Stimulated activated memory B cell treated with anti-CD40 and anti-IgM and Interleukin-4, amounts not matched to agents 10 μg/mL and 1 μg/mL and 100 μg/mL, for 72 hours (primary cell): ENCODE results near the gene RCBTB2.

Experiments
- ATAC-seq: fragments of 150-1000 bp; cut with Tn5 transposase; 2 replicates; pipeline ENCODE4 v1.10.0; 2021
- H3K27ac Mint-ChIP-seq: one replicate; pipeline ENCODE4 v1.8.0; 2022; ENCODE audit warnings: mild to moderate bottlenecking, mixed read lengths
- H3K27me3 Mint-ChIP-seq: one replicate; pipeline ENCODE4 v1.8.0; 2022; ENCODE audit warnings: mixed read lengths
- H3K36me3 Mint-ChIP-seq: one replicate; pipeline ENCODE4 v1.8.0; 2022; ENCODE audit warnings: mixed read lengths
- H3K4me1 Mint-ChIP-seq: one replicate; pipeline ENCODE4 v1.8.0; 2022; ENCODE audit warnings: mixed read lengths
- H3K4me3 Mint-ChIP-seq: one replicate; pipeline ENCODE4 v1.8.0; 2022; ENCODE audit warnings: mild to moderate bottlenecking, moderate library complexity, mixed read lengths
- H3K9me3 Mint-ChIP-seq: one replicate; pipeline ENCODE4 v1.8.0; 2022; ENCODE audit warnings: mixed read lengths

RCBTB2 gene

GRCh38 chr13:48518083-48518482, 14.8 kb downstream of the RCBTB2 start:
- no peaks in the 10 kb centered on the region for H3K9me3 Mint-ChIP-seq

DNA sequence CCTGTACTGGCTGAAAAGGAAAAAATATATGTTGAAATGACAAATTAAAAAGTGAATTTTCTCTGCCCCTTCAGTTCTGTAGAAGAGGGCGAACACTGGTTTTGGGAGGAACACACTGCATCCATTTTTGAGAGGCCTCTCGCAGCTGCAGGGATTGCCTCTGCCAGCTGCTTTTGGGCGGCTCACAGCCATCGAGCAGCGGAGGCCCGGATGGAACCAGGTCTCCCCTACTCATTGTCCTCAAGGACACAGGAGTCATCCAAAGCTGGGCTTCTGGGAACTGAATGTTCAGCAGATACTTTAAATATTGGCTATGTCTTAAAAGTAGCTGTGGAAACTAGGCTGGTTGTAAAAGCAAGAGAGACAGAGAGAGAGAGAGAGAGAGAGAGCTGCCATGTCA, 17.1 kb downstream of the RCBTB2 start:
- no peak for ATAC-seq
- H3K27me3 Mint-ChIP-seq, result peaks cover 27% of the 10 kb centered on the region
- H3K36me3 Mint-ChIP-seq, result no peaks in the 10 kb centered on the region
- no peaks in the 10 kb centered on the region for H3K9me3 Mint-ChIP-seq
- H3K4me3 Mint-ChIP-seq, result no peak overlapping the region
- H3K27ac Mint-ChIP-seq, result no peak overlapping the region
- no peaks in the 10 kb centered on the region for H3K4me1 Mint-ChIP-seq

More at GRCh38 chr13:48518083-48518482, 14.8 kb downstream of the RCBTB2 start:
- Mint-ChIP-seq H3K27me3 (peaks cover 27% of the 10 kb centered on the region), H3K27ac (no peak overlapping the region), H3K4me1 (no peaks in the 10 kb centered on the region), H3K4me3 (no peak overlapping the region), H3K36me3 (no peaks in the 10 kb centered on the region)
- no peak for ATAC-seq

GRCh38 chr13:48514793-48515192, 18.1 kb downstream of the RCBTB2 start:
- Mint-ChIP-seq H3K27ac (no peak overlapping the region), H3K36me3 (no peaks in the 10 kb centered on the region), H3K27me3 (peaks cover 27% of the 10 kb centered on the region), H3K4me1 (no peaks in the 10 kb centered on the region), H3K9me3 (no peaks in the 10 kb centered on the region), H3K4me3 (no peak overlapping the region)
- no peak for ATAC-seq

- H3K4me1 Mint-ChIP-seq, result peaks cover 10% of the 10 kb centered on the region
- no peaks in the 10 kb centered on the region for H3K9me3 Mint-ChIP-seq
- H3K27me3 Mint-ChIP-seq, result peaks cover 25% of the 10 kb centered on the region
- H3K36me3 Mint-ChIP-seq, result no peaks in the 10 kb centered on the region
- H3K27ac Mint-ChIP-seq, result no peak overlapping the region
- no peak for ATAC-seq
- no peak overlapping the region for H3K4me3 Mint-ChIP-seq
These were observed 21.2 kb downstream of the RCBTB2 start for GRCh38 chr13:48511621-48512230.

DNA sequence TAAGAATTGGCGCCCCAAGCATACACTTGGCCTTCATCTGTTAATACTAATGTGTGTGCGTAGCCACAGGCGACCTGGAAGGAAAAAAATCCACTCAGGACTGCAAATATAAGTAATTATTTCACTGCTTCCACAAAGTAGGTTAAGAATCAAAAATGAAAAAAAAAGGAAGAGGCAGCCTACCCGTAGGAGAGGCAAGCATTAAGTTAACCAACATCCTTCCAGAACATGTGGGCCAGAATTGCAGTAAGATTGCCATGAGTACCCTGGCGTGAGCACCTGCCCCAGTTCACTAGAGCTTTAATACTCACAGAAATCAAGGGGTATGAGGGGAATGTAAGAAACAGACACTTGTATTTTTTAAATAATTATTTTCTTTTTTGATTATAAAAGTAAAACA, 22.2 kb downstream of the RCBTB2 start:
- ATAC-seq, result no peak
- Mint-ChIP-seq H3K4me1 (peaks cover 20% of the 10 kb centered on the region), H3K36me3 (no peaks in the 10 kb centered on the region), H3K27ac (no peak overlapping the region), H3K27me3 (peaks cover 25% of the 10 kb centered on the region), H3K9me3 (no peaks in the 10 kb centered on the region), H3K4me3 (no peak overlapping the region)

- H3K36me3 Mint-ChIP-seq, result no peaks in the 10 kb centered on the region
- H3K9me3 Mint-ChIP-seq, result no peaks in the 10 kb centered on the region
- ATAC-seq, result no peak
- H3K27ac Mint-ChIP-seq, result no peak overlapping the region
- H3K27me3 Mint-ChIP-seq, result peaks cover 36% of the 10 kb centered on the region
- no peak overlapping the region for H3K4me3 Mint-ChIP-seq
- peaks cover 41% of the 10 kb centered on the region for H3K4me1 Mint-ChIP-seq
These were observed 24.9 kb downstream of the RCBTB2 start for GRCh38 chr13:48508011-48508410.

DNA sequence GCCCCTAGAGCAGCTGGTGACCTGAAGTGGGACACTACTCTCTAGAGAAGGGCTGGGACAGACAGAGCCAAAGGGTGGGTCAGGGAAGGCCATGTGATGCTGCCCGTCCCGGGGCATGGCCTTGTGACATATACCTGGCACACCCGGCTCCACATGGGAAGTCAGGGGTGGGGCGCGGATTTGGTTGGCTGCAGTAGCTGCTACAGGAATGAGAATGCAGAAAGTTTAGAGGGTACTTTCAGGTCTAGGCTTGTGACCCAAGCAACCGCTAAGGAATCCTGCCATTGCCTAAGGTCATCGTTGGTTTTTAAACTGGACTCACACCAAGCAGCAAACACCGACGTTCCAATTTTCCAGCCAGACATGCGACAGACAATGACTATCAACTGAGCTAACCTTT, 25.9 kb downstream of the RCBTB2 start:
- H3K4me3 Mint-ChIP-seq, result no peak overlapping the region
- no peak for ATAC-seq
- H3K36me3 Mint-ChIP-seq, result no peaks in the 10 kb centered on the region
- H3K9me3 Mint-ChIP-seq, result no peaks in the 10 kb centered on the region
- no peak overlapping the region for H3K27ac Mint-ChIP-seq
- peaks cover 36% of the 10 kb centered on the region for H3K27me3 Mint-ChIP-seq
- H3K4me1 Mint-ChIP-seq, result peaks cover 42% of the 10 kb centered on the region

DNA sequence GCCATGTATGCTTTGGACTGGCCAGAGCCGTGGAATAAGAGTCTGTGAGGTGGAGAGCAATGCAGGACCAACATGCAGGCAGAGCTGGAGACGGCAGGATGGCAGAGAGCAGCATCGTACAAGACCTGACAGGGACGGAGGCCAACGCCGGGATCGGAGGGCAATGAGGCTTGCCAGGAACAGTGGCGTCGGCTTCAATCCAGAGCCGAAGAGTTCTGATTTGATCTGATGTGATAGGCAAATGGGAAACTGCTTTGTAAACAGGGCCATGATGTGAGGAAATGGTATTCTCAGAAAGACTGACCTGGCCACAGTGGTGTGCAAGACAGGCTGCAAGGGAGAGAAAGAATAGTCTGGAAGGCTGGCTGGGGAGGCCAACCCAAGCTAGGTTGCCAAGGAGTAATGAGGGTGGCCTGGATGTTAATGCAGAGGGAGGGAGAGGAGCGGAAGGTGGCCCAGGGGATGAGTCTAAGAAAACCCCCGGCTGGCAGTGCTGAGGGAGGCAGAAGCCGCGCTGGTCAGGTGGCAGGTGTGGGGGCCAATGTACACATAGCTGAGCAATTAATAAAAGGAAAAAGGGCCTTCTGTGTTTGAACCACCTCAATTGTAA, 26.7 kb downstream of the RCBTB2 start:
- Mint-ChIP-seq H3K27me3 (peaks cover 36% of the 10 kb centered on the region), H3K4me1 (peaks cover 50% of the 10 kb centered on the region), H3K9me3 (no peaks in the 10 kb centered on the region), H3K4me3 (peak overlapping the region; percentile 55), H3K36me3 (peaks cover 4% of the 10 kb centered on the region), H3K27ac (peak overlapping the region; percentile 84)
- peak; percentile 25 for ATAC-seq

DNA sequence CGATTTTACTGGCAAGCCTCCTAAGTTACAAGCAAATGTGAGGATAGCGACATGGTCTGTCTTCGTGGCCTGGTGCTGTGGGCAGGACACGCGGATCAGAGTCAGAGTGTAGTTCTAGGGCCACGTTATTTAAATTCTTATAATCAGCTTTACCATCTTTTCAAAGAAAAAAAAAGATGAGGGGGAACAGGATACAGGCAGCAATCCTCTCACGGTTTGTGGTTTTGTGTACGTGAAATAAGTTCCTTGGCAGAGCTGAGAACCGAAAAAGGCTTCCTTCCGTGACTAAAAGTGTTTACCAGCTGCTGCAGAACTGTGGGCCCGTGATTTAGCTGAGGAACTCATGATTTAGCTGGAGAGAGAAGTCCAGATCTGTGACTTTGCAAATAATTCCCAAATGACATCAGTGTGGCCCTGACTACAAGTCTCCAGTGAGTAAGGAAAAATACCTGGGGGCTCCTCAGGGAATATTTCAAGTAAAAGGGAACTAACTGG, 27.2 kb downstream of the RCBTB2 start:
- Mint-ChIP-seq H3K27me3 (peaks cover 36% of the 10 kb centered on the region), H3K9me3 (no peaks in the 10 kb centered on the region), H3K4me1 (peaks cover 56% of the 10 kb centered on the region), H3K4me3 (peak overlapping the region; percentile 55), H3K27ac (peak overlapping the region; percentile 84), H3K36me3 (peaks cover 4% of the 10 kb centered on the region)
- peak; percentile 90 for ATAC-seq

GRCh38 chr13:48505012-48505411, 27.9 kb downstream of the RCBTB2 start:
- ATAC-seq, result no peak
- H3K4me1 Mint-ChIP-seq, result peaks cover 62% of the 10 kb centered on the region
- peaks cover 36% of the 10 kb centered on the region for H3K27me3 Mint-ChIP-seq
- H3K4me3 Mint-ChIP-seq, result no peak overlapping the region
- H3K36me3 Mint-ChIP-seq, result peaks cover 4% of the 10 kb centered on the region
- peak overlapping the region; percentile 84 for H3K27ac Mint-ChIP-seq
- H3K9me3 Mint-ChIP-seq, result no peaks in the 10 kb centered on the region

- no peaks in the 10 kb centered on the region for H3K9me3 Mint-ChIP-seq
- H3K36me3 Mint-ChIP-seq, result peaks cover 4% of the 10 kb centered on the region
- H3K27me3 Mint-ChIP-seq, result peaks cover 36% of the 10 kb centered on the region
- peak overlapping the region; percentile 9 for H3K27ac Mint-ChIP-seq
- H3K4me3 Mint-ChIP-seq, result no peak overlapping the region
- no peak for ATAC-seq
- H3K4me1 Mint-ChIP-seq, result peaks cover 62% of the 10 kb centered on the region
These were observed 28.3 kb downstream of the RCBTB2 start for GRCh38 chr13:48504606-48505005.

GRCh38 chr13:48502601-48503319, 30.1 kb downstream of the RCBTB2 start:
- no peaks in the 10 kb centered on the region for H3K9me3 Mint-ChIP-seq
- H3K4me3 Mint-ChIP-seq, result no peak overlapping the region
- peaks cover 4% of the 10 kb centered on the region for H3K36me3 Mint-ChIP-seq
- ATAC-seq, result no peak
- no peak overlapping the region for H3K27ac Mint-ChIP-seq
- peaks cover 47% of the 10 kb centered on the region for H3K27me3 Mint-ChIP-seq
- H3K4me1 Mint-ChIP-seq, result peaks cover 62% of the 10 kb centered on the region

DNA sequence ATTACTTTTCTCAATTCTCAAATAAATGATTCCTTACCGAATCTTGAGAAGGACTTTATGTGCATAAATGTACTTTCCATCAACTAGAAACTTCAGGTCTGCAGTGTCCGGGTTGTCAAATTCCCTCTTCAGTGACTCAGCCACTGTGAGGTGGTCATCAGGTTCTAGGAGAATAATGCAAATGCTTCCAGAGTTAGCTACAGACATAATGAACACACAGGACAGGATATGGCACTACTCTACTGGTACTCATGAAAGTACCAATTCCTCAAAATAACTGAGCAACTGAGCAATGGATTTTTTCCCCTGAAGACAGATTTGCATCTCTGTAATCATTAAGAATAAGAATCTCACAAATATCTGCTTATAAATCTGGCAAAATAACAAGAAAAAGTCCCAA, 31.2 kb downstream of the RCBTB2 start:
- H3K4me3 Mint-ChIP-seq, result no peak overlapping the region
- no peaks in the 10 kb centered on the region for H3K9me3 Mint-ChIP-seq
- peaks cover 36% of the 10 kb centered on the region for H3K27me3 Mint-ChIP-seq
- no peak overlapping the region for H3K27ac Mint-ChIP-seq
- peak; percentile 39 for ATAC-seq
- H3K36me3 Mint-ChIP-seq, result peaks cover 4% of the 10 kb centered on the region
- H3K4me1 Mint-ChIP-seq, result peaks cover 58% of the 10 kb centered on the region

- no peak overlapping the region for H3K4me3 Mint-ChIP-seq
- peak; percentile 80 for ATAC-seq
- H3K9me3 Mint-ChIP-seq, result no peaks in the 10 kb centered on the region
- peaks cover 54% of the 10 kb centered on the region for H3K4me1 Mint-ChIP-seq
- no peak overlapping the region for H3K27ac Mint-ChIP-seq
- H3K27me3 Mint-ChIP-seq, result peaks cover 26% of the 10 kb centered on the region
- peaks cover 4% of the 10 kb centered on the region for H3K36me3 Mint-ChIP-seq
These were observed 32.2 kb downstream of the RCBTB2 start for GRCh38 chr13:48500652-48501197.

- ATAC-seq, result no peak
- peaks cover 33% of the 10 kb centered on the region for H3K4me1 Mint-ChIP-seq
These were observed 35.2 kb downstream of the RCBTB2 start for GRCh38 chr13:48497669-48498068.

More at GRCh38 chr13:48497669-48498068, 35.2 kb downstream of the RCBTB2 start:
- Mint-ChIP-seq H3K36me3 (peaks cover 4% of the 10 kb centered on the region), H3K4me3 (no peak overlapping the region), H3K27me3 (peaks cover 12% of the 10 kb centered on the region), H3K9me3 (no peaks in the 10 kb centered on the region), H3K27ac (no peak overlapping the region)
